ENCODE data around the gene KRTAP5-2. TPM values are rescaled to one million over a fixed set of nuclear protein-coding genes. Genes with fewer than 3 reads are reported as not detected.
A peak's percentile ranks its signal among the peaks of the same experiment; 100 is the strongest.
"Not testable (repeated sequence)": the region's sequence is repeated elsewhere in the genome, so short reads cannot be mapped to it uniquely, and the experiment has no call there.

The KRTAP5-2 gene
- total and polyA plus RNA-seq, 10 donors, result not detected

GRCh38 chr11:1592628-1593027 is 5.5 kb downstream of the KRTAP5-2 start:
- Histone ChIP-seq H3K9me3 (peaks cover 0 to 6% (median 0%) of the 10 kb centered on the region in 8 donors), H3K27ac (no peak overlapping the region), H3K4me3 (no peak overlapping the region), H3K4me1 (peaks cover 3 to 37% (median 14%) of the 10 kb centered on the region in 6 donors), H3K27me3 (replicated peaks in 1 of 7) (peaks cover 0 to 71% (median 4%) of the 10 kb centered on the region in 7 donors), H3K36me3 (no peaks in the 10 kb centered on the region)
- TF ChIP-seq POLR2AphosphoS5 (IDR thresholded peaks at IDR 0.05), result no peak
- no peak for TF ChIP-seq POLR2A (IDR thresholded peaks at IDR 0.05)
- no peak for TF ChIP-seq CTCF (IDR thresholded peaks at IDR 0.05 in 8 of 11, conservative IDR thresholded peaks at IDR 0.05 in 3 of 11)
- WGBS, 5 donors, result 80 to 86% (median 83%) methylated on average over 9 of the region's 9 CpGs
- intact Hi-C loops (cut with DNase I; ENCODE audit: low total_unique reads), result no loop called here
- DNase-seq, result peak; percentile 5

GRCh38 chr11:1589996-1590395 is 8.1 kb downstream of the KRTAP5-2 start:
- Histone ChIP-seq H3K4me3 (no peak overlapping the region), H3K4me1 (peaks cover 3 to 22% (median 9%) of the 10 kb centered on the region in 6 donors), H3K27ac (peak overlapping the region in 3 of 8 donors; percentile 56 to 76 (median 75)), H3K27me3 (replicated peaks in 1 of 7) (peaks cover 0 to 69% (median 0%) of the 10 kb centered on the region in 7 donors), H3K9me3 (peaks cover 0 to 6% (median 0%) of the 10 kb centered on the region in 8 donors), H3K36me3 (no peaks in the 10 kb centered on the region)
- DNase-seq, result peak; percentile 34
- intact Hi-C loops (cut with DNase I; ENCODE audit: low total_unique reads), result no loop called here
- 84 to 93% (median 90%) methylated on average over 6 of the region's 6 CpGs for WGBS, 5 donors
- no peak for TF ChIP-seq CTCF (IDR thresholded peaks at IDR 0.05 in 8 of 11, conservative IDR thresholded peaks at IDR 0.05 in 3 of 11)
- TF ChIP-seq POLR2AphosphoS5 (IDR thresholded peaks at IDR 0.05), result no peak
- no peak for TF ChIP-seq POLR2A (IDR thresholded peaks at IDR 0.05)

- peak; percentile 65 for DNase-seq
Measured at GRCh38 chr11:1589191-1589963, 8.7 kb downstream of the KRTAP5-2 start.

GRCh38 chr11:1586699-1587098 is 11.4 kb downstream of the KRTAP5-2 start:
- WGBS, 5 donors, result 67 to 81% (median 76%) methylated on average over 2 of the region's 2 CpGs
- Histone ChIP-seq H3K4me1 (peaks cover 3 to 22% (median 9%) of the 10 kb centered on the region in 6 donors), H3K27ac (no peak overlapping the region), H3K9me3 (peaks cover 0 to 6% (median 0%) of the 10 kb centered on the region in 8 donors), H3K4me3 (no peak overlapping the region), H3K36me3 (no peaks in the 10 kb centered on the region), H3K27me3 (replicated peaks in 1 of 7) (peaks cover 0 to 71% (median 4%) of the 10 kb centered on the region in 7 donors)
- intact Hi-C loops (cut with DNase I; ENCODE audit: low total_unique reads), result no loop called here
- TF ChIP-seq POLR2A (IDR thresholded peaks at IDR 0.05), result no peak
- TF ChIP-seq POLR2AphosphoS5 (IDR thresholded peaks at IDR 0.05), result no peak
- TF ChIP-seq CTCF (IDR thresholded peaks at IDR 0.05 in 8 of 11, conservative IDR thresholded peaks at IDR 0.05 in 3 of 11), result no peak
- DNase-seq, result peak; percentile 12

More at GRCh38 chr11:1589191-1589963, 8.7 kb downstream of the KRTAP5-2 start:
- H3K4me3 ChIP-seq; H3K36me3 ChIP-seq; H3K9me3 ChIP-seq; intact Hi-C loops (cut with DNase I; ENCODE audit: low total_unique reads): not testable (repeated sequence)
- Histone ChIP-seq H3K27ac (peak overlapping the region in 6 of 8 donors; percentile 42 to 76 (median 56)), H3K4me1 (peaks cover 3 to 22% (median 9%) of the 10 kb centered on the region in 6 donors), H3K27me3 (replicated peaks in 1 of 7) (peaks cover 0 to 70% (median 0%) of the 10 kb centered on the region in 7 donors)
- peak in 1 of 3 donors; percentile 72 for TF ChIP-seq POLR2AphosphoS5 (IDR thresholded peaks at IDR 0.05)
- 14 to 18% (median 16%) methylated on average over 8 of the region's 10 CpGs for WGBS, 5 donors

GRCh38 chr11:1584661-1585370 is 13.3 kb downstream of the KRTAP5-2 start, which contains the start of gene KRTAP5-1:
TSS of gene KRTAP5-1 (minus strand) at chr11:1585283. CDS start at chr11:1585249, 34 bp downstream.
- H3K4me3 ChIP-seq; H3K36me3 ChIP-seq; H3K9me3 ChIP-seq; H3K27ac ChIP-seq; intact Hi-C loops (cut with DNase I; ENCODE audit: low total_unique reads): not testable (repeated sequence)
- H3K27me3 ChIP-seq (replicated peaks in 1 of 7), result peaks cover 0 to 61% (median 4%) of the 10 kb centered on the region in 7 donors
- H3K4me1 ChIP-seq, result peaks cover 3 to 18% (median 9%) of the 10 kb centered on the region in 6 donors
- DNase-seq, result peak; percentile 42
- 18 to 38% (median 27%) methylated on average over 5 to 9 of the region's 9 CpGs; no CpG with 5 or more reads in 1 of the 5 donors for WGBS, 5 donors

GRCh38 chr11:1582909-1583308 is 15.2 kb downstream of the KRTAP5-2 start:
- DNase-seq; H3K4me1 ChIP-seq; intact Hi-C loops (cut with DNase I; ENCODE audit: low total_unique reads); H3K36me3 ChIP-seq; H3K4me3 ChIP-seq; H3K27ac ChIP-seq: not testable (repeated sequence)
- Histone ChIP-seq H3K27me3 (replicated peaks in 1 of 7) (peaks cover 0 to 59% (median 4%) of the 10 kb centered on the region in 7 donors), H3K9me3 (peaks cover 0 to 16% (median 10%) of the 10 kb centered on the region in 8 donors)
- 58 to 71% (median 67%) methylated on average over 2 of the region's 2 CpGs for WGBS, 5 donors

All from spleen (tissue), 11 donors.